Medulla oblongata (tissue), 1 donor: ENCODE results near the gene NODAL.
"Not testable (repeated sequence)": the region's sequence is repeated elsewhere in the genome, so short reads cannot be mapped to it uniquely, and the experiment has no call there.

Experiments used
- DNase-seq: peaks from one replicate; pipeline ENCODE4 v3.0.0-alpha.2; 2015; ENCODE audit errors: extremely low spot score

The NODAL gene

GRCh38 chr10:70441161-70441894 is at the start of gene NODAL:
TSS of gene NODAL (minus strand) at chr10:70441681. CDS start at chr10:70441667, 14 bp downstream.
- no peak for DNase-seq

- no peak for DNase-seq
These were observed 48.7 kb upstream of the NODAL start for GRCh38 chr10:70490142-70490541.

- no peak for DNase-seq
These were observed 46.3 kb upstream of the NODAL start for GRCh38 chr10:70487824-70488223.

- not testable (repeated sequence) for DNase-seq
These were observed 42.4 kb upstream of the NODAL start for GRCh38 chr10:70483872-70484271.

GRCh38 chr10:70482982-70483760 is 41.7 kb upstream of the NODAL start:
- DNase-seq = no peak

- peak; percentile 80 for DNase-seq
These were observed 40.5 kb upstream of the NODAL start for GRCh38 chr10:70481831-70482530.

- DNase-seq = no peak
These were observed 39.6 kb upstream of the NODAL start for GRCh38 chr10:70481105-70481504.

GRCh38 chr10:70480239-70480861 is 38.9 kb upstream of the NODAL start:
- DNase-seq = no peak

- no peak for DNase-seq
These were observed 38.3 kb upstream of the NODAL start for GRCh38 chr10:70479626-70480238.

- DNase-seq = no peak
These were observed 37.7 kb upstream of the NODAL start for GRCh38 chr10:70479165-70479581.

- peak; percentile 74 for DNase-seq
These were observed 37.0 kb upstream of the NODAL start, which contains the start of gene PALD1 for GRCh38 chr10:70478191-70479164. TSS of gene PALD1 (plus strand) at chr10:70478767. CDS start at chr10:70525952, 47,185 bp downstream.

GRCh38 chr10:70477661-70478162 is 36.2 kb upstream of the NODAL start:
- no peak for DNase-seq

- no peak for DNase-seq
These were observed 35.0 kb upstream of the NODAL start for GRCh38 chr10:70476249-70477035.

GRCh38 chr10:70475661-70476060 is 34.2 kb upstream of the NODAL start:
- DNase-seq = no peak

GRCh38 chr10:70474780-70475179 is 33.3 kb upstream of the NODAL start:
- no peak for DNase-seq

GRCh38 chr10:70472799-70473454 is 31.4 kb upstream of the NODAL start:
- DNase-seq = no peak

- DNase-seq = no peak
These were observed 25.5 kb upstream of the NODAL start for GRCh38 chr10:70466951-70467350.

- DNase-seq = no peak
These were observed 24.4 kb upstream of the NODAL start for GRCh38 chr10:70465832-70466231.

- DNase-seq = no peak
These were observed 23.8 kb upstream of the NODAL start for GRCh38 chr10:70465278-70465677.
